Psoas muscle (tissue), 8 donors: Measurements from ENCODE around the gene NFIC. TPM values are rescaled to one million over a fixed set of nuclear protein-coding genes. Genes with fewer than 3 reads are reported as not detected.
"Not testable (repeated sequence)": the region's sequence is repeated elsewhere in the genome, so short reads cannot be mapped to it uniquely, and the experiment has no call there.

ENCODE experiments used
- ATAC-seq, 4 donors: fragments of 200-7000 bp; cut with Tn5 transposase; one replicate each; pipeline ENCODE4 v1.9.1; 2020; ENCODE audit warnings: moderate library complexity in 3 of 4, mild to moderate bottlenecking in 2 of 4
- DNase-seq, 2 donors: peaks; one replicate each; pipeline ENCODE4 v3.0.0-alpha.2; 2020
- H3K27ac ChIP-seq: fragments of 200-600 bp; one replicate; pipeline ENCODE4 v1.8.0; 2022
- H3K27me3 ChIP-seq, 3 donors: fragments of 200-600 bp in 1 of 3; one replicate each; pipeline versions ENCODE4 v1.6.1 to v1.8.0; 2013 to 2022; ENCODE audit warnings: low read length in 2 of 3, mild to moderate bottlenecking in 2 of 3, moderate library complexity in 1 of 3; ENCODE audit not compliant: insufficient read depth in 3 of 3
- H3K36me3 ChIP-seq, 2 donors: fragments of 200-600 bp in 1 of 2; one replicate each; pipeline versions ENCODE4 v1.6.1 to v1.8.0; 2013 to 2022; ENCODE audit warnings: low read depth in 1 of 2, mild to moderate bottlenecking in 1 of 2, moderate library complexity in 1 of 2; ENCODE audit not compliant: insufficient read depth in 1 of 2
- H3K4me1 ChIP-seq: fragments of 200-600 bp; one replicate; pipeline ENCODE4 v1.8.0; 2022
- H3K4me3 ChIP-seq: fragments of 200-600 bp; one replicate; pipeline ENCODE4 v1.8.0; 2022; ENCODE audit warnings: mild to moderate bottlenecking
- H3K9me3 ChIP-seq: fragments of 200-600 bp; one replicate; pipeline ENCODE4 v1.8.0; 2022
- WGBS, 3 donors: extraction: QIAGEN DNeasy Blood & Tissue Kit; methylation state at CpG; one replicate each; pipeline versions ENCODE4 v1.1.6 to v1.1.7; 2013; 5-methylcytosine and 5-hydroxymethylcytosine counted together
- intact Hi-C, 2 donors: fragments of 100-400 bp; cut with DNase I; formaldehyde crosslinking; loops; one replicate each; pipeline versions ENCODE4 v1.11.0 to v1.14.2; 2022
- polyA plus RNA-seq, 3 donors: library from polyadenylated mRNA; stranded (reverse); fragments of 200-250 nt; gene quantifications; one replicate each; pipeline ENCODE4 v1.2.3, GENCODE V29; 2013
- total RNA-seq, 4 donors: library from RNA; stranded (reverse); fragmentation: NEBNext Ultra II Directional in 2 of 4; extraction: Animal tissue kit (Norgen Biotek cat#: 25700) in 2 of 4; gene quantifications; one replicate each; pipeline versions ENCODE4 v1.2.1 to v1.2.4, GENCODE V29; 2021 to 2023
- TF ChIP-seq, protein P1 (sequence below): fragments of 200-600 bp; IDR thresholded peaks from one replicate; pipeline ENCODE4 v1.8.0; 2022; ENCODE audit warnings: antibody characterized with exemption
- donor health status: healthy with polysubstance abuse.
- donor health status: DM: no; HTN: no; CAD: no; lungs with moderate emphysema.
- donor health status: Bipolar disorder and iron deficiency.
- donor health status: healthy.
- donor health status: DM: yes; HTN: yes; CAD: no.
- donor health status: DM: no; HTN: no; CAD: no.
- donor health status: DM: no; HTN: no; CAD: no.
- donor health status: DM: yes; HTN: yes; CAD: no.

NFIC gene
- total and polyA plus RNA-seq, 7 donors: 100.0 to 439 (median 270) TPM

DNA sequence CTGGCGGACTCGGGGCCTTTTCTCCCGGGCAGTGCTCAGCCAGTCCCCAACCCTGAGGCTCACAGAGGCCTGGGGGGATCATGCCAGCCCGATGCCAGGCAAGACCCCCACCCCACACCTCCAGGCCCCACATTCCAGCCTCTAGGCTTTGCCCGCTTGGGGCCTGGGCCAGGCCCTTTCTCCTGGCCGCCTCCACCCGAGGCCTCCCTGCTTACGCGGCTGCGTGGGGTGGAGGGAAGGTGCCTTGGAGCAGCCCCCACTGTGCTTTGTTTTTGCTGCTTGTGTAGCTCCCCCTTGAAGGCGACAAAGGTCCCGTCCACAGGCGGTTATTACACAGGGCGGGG is 75.6 kb downstream of the NFIC start:
- Histone ChIP-seq H3K9me3 (no peaks in the 10 kb centered on the region), H3K4me1 (peaks cover 55% of the 10 kb centered on the region), H3K27me3 (no peaks in the 10 kb centered on the region), H3K27ac (peak overlapping the region; percentile 71), H3K4me3 (no peak overlapping the region), H3K36me3 (peaks cover 0 to 68% of the 10 kb centered on the region in 2 donors)
- 66 to 79% (median 67%) methylated on average over 14 of the region's 14 CpGs for WGBS, 3 donors
- ATAC-seq (peak; percentile 2 to 11 (median 6)), DNase-seq (no peak)
- intact Hi-C loops: no loop called here
- TF ChIP-seq, protein P1, sequence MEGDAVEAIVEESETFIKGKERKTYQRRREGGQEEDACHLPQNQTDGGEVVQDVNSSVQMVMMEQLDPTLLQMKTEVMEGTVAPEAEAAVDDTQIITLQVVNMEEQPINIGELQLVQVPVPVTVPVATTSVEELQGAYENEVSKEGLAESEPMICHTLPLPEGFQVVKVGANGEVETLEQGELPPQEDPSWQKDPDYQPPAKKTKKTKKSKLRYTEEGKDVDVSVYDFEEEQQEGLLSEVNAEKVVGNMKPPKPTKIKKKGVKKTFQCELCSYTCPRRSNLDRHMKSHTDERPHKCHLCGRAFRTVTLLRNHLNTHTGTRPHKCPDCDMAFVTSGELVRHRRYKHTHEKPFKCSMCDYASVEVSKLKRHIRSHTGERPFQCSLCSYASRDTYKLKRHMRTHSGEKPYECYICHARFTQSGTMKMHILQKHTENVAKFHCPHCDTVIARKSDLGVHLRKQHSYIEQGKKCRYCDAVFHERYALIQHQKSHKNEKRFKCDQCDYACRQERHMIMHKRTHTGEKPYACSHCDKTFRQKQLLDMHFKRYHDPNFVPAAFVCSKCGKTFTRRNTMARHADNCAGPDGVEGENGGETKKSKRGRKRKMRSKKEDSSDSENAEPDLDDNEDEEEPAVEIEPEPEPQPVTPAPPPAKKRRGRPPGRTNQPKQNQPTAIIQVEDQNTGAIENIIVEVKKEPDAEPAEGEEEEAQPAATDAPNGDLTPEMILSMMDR: no peak

DNA sequence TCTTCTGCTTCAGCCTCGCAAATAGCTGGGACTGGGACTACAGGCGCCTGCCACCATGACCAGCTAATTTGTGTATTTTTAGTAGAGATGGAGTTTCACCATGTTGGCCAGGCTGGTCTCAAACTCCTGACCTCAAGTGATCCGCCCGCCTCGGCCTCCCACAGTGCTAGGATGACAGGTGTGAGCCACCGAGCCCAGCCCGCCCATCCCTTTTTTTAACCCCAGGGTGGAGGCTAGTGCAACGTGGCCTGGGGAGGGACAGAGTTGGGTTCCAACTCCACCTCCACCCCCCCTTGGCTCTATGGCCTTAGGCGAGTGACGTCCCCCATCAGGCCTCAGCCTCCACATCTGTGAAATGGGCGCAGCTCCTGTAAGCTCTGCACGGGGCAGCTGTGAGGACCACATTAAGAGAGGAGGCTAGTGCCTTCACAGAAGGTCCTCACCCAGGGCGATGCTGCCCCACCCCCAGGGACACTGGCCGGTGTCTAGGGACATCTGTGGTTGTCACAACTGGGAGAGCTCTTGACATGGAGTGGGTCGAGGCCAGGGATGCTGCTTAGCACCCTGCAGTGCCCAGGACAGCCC is 76.2 kb downstream of the NFIC start:
- TF ChIP-seq, protein P1: no peak
- WGBS, 3 donors: 48 to 68% (median 55%) methylated on average over 15 of the region's 15 CpGs
- no peak overlapping the region for H3K4me3 ChIP-seq
- H3K27ac ChIP-seq: peak overlapping the region; percentile 71
- peaks cover 55% of the 10 kb centered on the region for H3K4me1 ChIP-seq
- intact Hi-C loops: no loop called here
- peaks cover 0 to 65% of the 10 kb centered on the region in 2 donors for H3K36me3 ChIP-seq
- H3K9me3 ChIP-seq: no peaks in the 10 kb centered on the region
- ATAC-seq (peak; percentile 15 to 38 (median 26)), DNase-seq (no peak)
- no peaks in the 10 kb centered on the region for H3K27me3 ChIP-seq

DNA sequence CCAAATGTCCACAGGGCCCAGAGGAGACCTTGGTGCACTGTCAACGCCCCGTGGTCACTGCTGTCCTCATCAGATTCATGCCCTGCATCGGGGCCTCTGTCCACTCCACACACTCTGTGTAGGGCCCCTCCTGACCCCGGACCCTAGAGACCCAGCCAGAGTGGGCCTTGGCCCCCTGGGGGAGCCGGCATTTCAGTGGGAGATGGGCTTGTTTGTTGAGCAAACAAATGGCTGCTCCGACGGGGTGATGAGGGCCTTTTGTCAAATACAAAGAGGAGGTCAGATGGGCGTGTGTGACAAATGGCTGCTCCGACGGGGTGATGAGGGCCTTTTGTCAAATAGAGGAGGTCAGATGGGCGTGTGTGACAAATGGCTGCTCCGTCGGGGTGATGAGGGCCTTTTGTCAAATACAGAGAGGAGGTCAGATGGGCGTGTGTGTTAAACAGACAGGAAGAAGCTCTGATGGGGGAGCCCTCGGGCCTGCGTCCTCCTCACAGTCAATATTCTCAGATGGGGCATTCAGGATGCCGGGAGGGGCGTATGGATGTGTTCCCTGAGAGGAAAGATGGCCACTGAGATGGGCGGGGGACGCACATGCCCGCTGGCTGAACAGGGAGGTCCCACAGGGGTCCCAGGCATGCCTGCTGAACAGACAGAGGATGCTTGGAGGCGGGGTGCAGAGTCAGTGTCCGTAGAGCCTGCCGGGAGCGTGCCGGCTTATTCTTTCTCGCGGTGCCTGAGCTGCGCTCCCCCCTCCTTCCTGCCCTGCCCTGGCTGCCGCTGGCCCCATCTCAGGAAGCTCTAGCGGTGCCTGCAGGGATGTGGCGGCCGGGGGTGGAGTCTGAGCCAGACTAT is 77.7 kb downstream of the NFIC start:
- intact Hi-C loops: no loop called here
- TF ChIP-seq, protein P1: no peak
- Histone ChIP-seq H3K36me3 (peaks cover 0 to 63% of the 10 kb centered on the region in 2 donors), H3K4me3 (no peak overlapping the region), H3K27ac (peak overlapping the region; percentile 71), H3K27me3 (no peaks in the 10 kb centered on the region), H3K9me3 (no peaks in the 10 kb centered on the region), H3K4me1 (peaks cover 55% of the 10 kb centered on the region)
- ATAC-seq: peak in 3 of 4 donors; percentile 35 to 56 (median 50)
- WGBS, 3 donors: 33 to 40% (median 34%) methylated on average over 28 to 33 of the region's 33 CpGs
- DNase-seq: no peak

DNA sequence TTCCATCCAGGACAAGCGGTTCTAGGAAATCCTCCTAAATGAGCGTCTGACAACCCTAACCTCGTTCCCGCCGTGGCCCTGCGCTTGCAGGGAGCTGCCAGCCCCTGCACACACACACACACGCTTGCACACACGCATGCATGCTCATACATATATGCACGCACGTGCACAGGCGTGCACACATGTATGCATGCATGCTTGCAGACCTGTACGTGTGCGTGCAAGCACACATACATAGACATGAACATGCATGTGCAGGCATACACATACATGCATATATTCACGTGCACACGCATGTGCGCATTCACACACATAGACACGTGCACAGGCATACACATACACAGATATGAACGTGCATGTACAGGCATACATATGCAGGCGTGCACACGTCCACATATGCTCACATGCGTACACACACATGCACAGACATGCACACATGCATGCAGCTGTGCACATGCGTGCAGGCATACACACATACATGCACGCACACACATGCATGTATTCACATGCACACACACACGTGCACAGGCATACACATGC is 78.4 kb downstream of the NFIC start:
- H3K4me3 ChIP-seq: no peak overlapping the region

DNA sequence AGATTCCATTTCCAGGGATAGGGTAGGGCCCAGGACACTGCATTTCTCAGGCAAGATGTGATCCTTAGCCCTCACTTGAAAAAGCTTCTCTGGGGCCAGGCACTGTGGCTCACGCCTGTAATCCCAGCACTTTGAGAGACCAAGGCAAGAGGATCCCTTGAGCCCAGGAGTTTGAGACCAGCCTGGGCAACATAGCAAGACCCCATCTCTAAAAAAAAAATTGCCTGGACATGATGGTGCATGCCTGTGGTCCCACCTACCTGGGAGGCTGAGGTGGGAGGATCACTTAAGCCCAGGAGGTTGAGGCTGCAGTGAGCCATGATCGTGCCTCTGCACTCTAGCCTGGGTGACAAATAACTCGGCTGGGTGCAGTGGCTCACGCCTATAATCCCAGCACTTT is 80.3 kb downstream of the NFIC start:
- DNase-seq, ATAC-seq, H3K4me3 ChIP-seq, intact Hi-C loops, H3K27me3 ChIP-seq, H3K9me3 ChIP-seq: not testable (repeated sequence)
- Histone ChIP-seq H3K36me3 (peaks cover 0 to 67% of the 10 kb centered on the region in 2 donors), H3K27ac (peak overlapping the region; percentile 46), H3K4me1 (peaks cover 42% of the 10 kb centered on the region)
- 89 to 92% (median 91%) methylated on average over 4 of the region's 4 CpGs for WGBS, 3 donors

More for the DNA sequence above, 78.4 kb downstream of the NFIC start:
- intact Hi-C loops: no loop called here
- H3K36me3 ChIP-seq: peaks cover 0 to 65% of the 10 kb centered on the region in 2 donors
- TF ChIP-seq, protein P1: no peak
- peaks cover 55% of the 10 kb centered on the region for H3K4me1 ChIP-seq
- H3K27ac ChIP-seq: peak overlapping the region; percentile 55
- ATAC-seq: no peak
- DNase-seq: no peak
- 58 to 63% (median 59%) methylated on average over 24 of the region's 24 CpGs for WGBS, 3 donors
- H3K9me3 ChIP-seq: no peaks in the 10 kb centered on the region
- no peaks in the 10 kb centered on the region for H3K27me3 ChIP-seq
